ENCODE results near the gene ARRB1.

- TF ChIP-seq POLR2AphosphoS5 (IDR thresholded peaks at IDR 0.05; ENCODE audit: low read depth, low read length) (no peak), SIN3A (IDR thresholded peaks at IDR 0.05; ENCODE audit: borderline replicate concordance, insufficient read depth, low read length) (no peak; the same call in 1 of the 2 replicates), REST (IDR thresholded peaks at IDR 0.05; ENCODE audit: insufficient read depth in 1 of 2, low read depth in 2 of 2, low read length in 2 of 2) (peak; percentile 96 to 97), TAF1 (IDR thresholded peaks at IDR 0.05; ENCODE audit: borderline replicate concordance, insufficient read depth, low read length) (no peak), FOXP2 (optimal IDR thresholded peaks at IDR 0.05; ENCODE audit: borderline replicate concordance, extremely low read depth, extremely low read length, insufficient read depth) (no peak)
These were observed 117.7 kb downstream of the ARRB1 start for GRCh38 chr11:75233754-75234172.
